IPS DF 4.7 (cell line): ENCODE data around the gene PIK3C2A.

Experiments used
- DNase-seq: peaks from one replicate; pipeline ENCODE4 v3.0.0-alpha.2; 2013; ENCODE audit warnings: low spot score; ENCODE audit errors: extremely low read depth

The PIK3C2A gene

DNA sequence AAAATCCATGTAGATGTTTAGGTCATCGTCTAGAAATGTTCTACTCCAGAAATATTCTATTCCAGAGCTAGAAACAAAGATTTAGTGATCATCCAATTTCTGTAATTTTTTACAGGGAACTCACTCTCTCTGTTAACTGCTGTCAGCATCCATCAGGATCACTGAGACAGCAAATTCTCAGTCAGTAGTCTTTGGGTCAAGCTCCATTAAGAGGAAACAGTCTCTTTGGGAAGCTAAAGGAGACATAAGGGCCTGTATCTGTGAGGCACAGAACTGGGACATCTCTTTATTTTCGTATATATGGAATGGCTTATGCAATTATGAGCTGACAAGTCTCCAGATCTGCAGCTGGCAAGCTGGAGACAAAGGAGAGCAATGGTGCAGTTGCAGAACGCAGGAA, 48.3 kb downstream of the PIK3C2A start:
- DNase-seq, result no peak
